Mammary epithelial cell (primary cell): ENCODE data around the gene SEMA6A.

Experiments used
- EZH2 ChIP-seq: IDR thresholded peaks from 2 replicates; pipeline ENCODE4 v1.6.1; 2012; ENCODE audit warnings: low read length, inconsistent platforms, borderline replicate concordance
- TF ChIP-seq, protein P1 (sequence below), 2 donors: IDR thresholded peaks in 1 of 2; conservative IDR thresholded peaks in 1 of 2; 2 replicates each; pipeline ENCODE4 v1.5.1; 2011 to 2012; ENCODE audit warnings: inconsistent platforms in 2 of 2, low read length in 2 of 2, mild to moderate bottlenecking in 2 of 2, control low read depth in 1 of 2, low read depth in 1 of 2; ENCODE audit not compliant: insufficient read depth in 1 of 2; ENCODE audit errors: extremely low read depth in 1 of 2

DNA sequence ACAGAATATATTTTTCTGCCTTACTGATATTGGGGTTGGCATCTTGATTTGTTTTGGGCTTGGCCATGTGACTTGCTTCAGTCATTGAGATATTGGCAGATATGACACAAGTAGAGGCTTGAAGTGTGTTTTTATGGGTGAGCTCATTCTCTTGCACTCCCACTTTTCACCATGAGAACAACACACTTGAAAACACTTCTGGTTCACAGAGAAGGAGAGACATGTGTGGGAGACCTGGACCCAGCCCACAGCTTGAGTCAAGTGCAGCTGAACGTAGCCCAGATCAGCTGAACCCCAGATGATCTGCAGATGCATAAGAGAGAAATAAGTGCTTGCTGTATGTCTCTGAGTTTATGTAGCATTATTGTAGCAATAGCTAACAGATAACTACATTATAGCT lies 155.4 kb downstream of the SEMA6A start:
- TF ChIP-seq, protein P1, sequence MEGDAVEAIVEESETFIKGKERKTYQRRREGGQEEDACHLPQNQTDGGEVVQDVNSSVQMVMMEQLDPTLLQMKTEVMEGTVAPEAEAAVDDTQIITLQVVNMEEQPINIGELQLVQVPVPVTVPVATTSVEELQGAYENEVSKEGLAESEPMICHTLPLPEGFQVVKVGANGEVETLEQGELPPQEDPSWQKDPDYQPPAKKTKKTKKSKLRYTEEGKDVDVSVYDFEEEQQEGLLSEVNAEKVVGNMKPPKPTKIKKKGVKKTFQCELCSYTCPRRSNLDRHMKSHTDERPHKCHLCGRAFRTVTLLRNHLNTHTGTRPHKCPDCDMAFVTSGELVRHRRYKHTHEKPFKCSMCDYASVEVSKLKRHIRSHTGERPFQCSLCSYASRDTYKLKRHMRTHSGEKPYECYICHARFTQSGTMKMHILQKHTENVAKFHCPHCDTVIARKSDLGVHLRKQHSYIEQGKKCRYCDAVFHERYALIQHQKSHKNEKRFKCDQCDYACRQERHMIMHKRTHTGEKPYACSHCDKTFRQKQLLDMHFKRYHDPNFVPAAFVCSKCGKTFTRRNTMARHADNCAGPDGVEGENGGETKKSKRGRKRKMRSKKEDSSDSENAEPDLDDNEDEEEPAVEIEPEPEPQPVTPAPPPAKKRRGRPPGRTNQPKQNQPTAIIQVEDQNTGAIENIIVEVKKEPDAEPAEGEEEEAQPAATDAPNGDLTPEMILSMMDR (conservative IDR thresholded peaks at IDR 0.05 in 1 of 2, IDR thresholded peaks at IDR 0.05 in 1 of 2; ENCODE audit: extremely low read depth in 1 of 2, insufficient read depth in 1 of 2, low read depth in 1 of 2, low read length in 2 of 2): no peak
- no peak for TF ChIP-seq EZH2
